Measurements from ENCODE around the gene ARHGAP15.

Gene ARHGAP15

DNA sequence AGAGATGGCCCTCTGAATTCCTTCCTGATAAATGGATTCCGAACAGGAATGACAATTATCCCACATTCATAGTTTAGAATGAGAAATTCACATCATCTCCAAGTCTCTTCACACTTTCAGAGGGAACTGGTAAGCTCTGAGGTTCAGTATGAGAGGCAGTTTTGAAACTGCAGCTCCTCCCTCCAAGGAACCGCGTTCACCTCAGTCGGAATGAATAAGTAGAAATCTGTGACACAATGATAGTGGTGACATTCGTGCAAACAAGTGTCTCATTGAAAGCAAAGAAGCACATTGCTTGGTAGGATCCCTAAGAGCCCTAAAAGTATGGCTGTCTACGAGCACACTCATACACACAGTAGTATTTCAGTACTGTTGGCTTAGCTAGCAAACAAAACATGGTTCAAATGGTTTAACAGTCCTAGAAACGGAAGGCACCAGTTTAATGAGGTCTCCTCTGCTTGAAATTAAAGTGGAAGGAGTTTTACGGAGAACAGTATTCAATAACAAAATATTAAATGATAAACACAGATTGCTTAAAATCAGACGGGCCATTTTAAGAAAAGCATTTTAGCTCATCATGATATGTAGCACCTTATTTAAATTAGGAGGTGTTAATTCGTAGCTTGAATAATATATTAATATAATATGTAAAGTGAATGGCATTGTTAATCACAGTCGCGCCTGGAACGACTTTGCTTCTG is 225.0 kb downstream of the ARHGAP15 start:
- DNase-seq = no peak

DNA sequence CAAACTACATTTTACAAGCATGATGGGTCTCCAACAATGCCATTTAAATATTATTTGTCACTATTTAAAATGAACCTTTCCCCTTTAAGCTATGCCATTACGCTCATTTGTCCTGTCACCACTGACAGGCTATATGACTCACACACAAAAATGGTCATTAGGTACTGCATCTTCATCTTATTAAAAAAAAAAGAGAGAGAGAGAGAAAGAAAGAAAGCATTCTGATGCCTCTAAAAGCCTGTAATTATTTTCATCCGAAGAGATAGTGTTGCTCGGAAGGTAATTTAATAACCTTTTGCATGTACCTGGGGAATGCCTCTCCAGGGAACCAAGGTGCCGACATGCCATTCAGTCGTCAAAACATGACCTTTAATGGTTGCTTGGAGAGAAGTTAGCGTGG is 226.7 kb downstream of the ARHGAP15 start:
- DNase-seq = no peak

- no peak for DNase-seq
Measured at GRCh38 chr2:143356336-143356735, 227.1 kb downstream of the ARHGAP15 start.

GRCh38 chr2:143356736-143357446 is 227.7 kb downstream of the ARHGAP15 start:
- DNase-seq = no peak

- DNase-seq = no peak
Measured at GRCh38 chr2:143357966-143358365, 228.7 kb downstream of the ARHGAP15 start.

GRCh38 chr2:143361346-143361745 is 232.1 kb downstream of the ARHGAP15 start:
- no peak for DNase-seq

DNA sequence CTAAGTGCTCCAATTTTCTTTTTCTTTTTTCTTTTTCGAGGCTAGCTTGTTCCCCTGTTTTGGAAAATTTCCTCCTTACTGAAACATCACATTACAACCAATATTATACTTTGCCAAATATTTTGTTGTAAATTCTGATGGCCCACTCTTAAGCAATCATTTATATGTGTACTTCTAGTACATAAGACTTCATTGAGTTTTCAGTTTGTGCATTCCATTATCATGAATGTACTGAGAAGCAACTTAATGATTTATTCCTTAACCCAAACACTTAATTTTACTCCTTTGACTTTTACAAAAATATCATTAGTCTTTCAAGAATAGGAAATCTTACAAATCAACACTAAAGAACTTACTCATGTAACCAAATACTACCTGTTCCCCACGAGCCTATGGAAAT is 242.4 kb downstream of the ARHGAP15 start:
- DNase-seq = no peak

GRCh38 chr2:143375384-143375880 is 246.2 kb downstream of the ARHGAP15 start:
- DNase-seq = no peak

GRCh38 chr2:143378996-143379395 is 249.8 kb downstream of the ARHGAP15 start:
- DNase-seq = no peak

DNA sequence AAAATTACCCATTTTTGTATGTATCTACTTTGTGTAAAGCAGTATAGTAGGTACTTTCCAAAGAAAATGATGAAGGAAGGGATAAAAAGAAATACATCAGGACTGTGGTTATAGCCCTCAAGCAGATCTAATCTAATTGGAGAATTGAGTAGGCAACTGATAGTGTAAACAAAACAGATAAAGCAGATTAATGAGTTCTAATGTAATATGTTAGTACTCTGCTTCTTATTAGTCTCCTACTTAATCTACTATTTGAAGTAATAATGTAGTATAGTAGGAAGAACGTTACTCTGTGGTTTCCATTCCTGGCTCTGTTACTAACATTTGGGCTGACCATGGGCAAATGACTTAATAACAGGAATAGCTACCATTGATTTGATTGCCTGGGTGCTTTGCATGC is 250.7 kb downstream of the ARHGAP15 start:
- DNase-seq = no peak

DNA sequence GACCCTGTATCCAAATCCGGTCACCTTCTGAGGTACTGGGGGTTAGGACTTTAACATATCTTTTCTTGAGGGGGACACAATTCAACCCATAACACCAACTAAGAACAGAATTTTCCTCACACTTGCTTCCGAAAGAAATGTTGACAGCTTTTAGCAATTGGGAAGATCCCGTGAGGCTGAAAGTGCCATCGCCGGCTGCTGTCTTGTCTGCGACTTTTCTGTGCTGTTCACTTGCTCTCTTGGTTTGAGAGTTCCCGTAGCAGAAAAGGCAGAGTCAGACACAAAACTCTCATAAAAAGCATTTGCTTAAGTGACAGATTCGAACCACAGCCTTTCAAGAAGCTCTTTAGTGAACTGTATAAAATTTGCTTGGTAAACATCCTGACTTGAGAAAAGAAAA is 253.4 kb downstream of the ARHGAP15 start:
- no peak for DNase-seq

DNA sequence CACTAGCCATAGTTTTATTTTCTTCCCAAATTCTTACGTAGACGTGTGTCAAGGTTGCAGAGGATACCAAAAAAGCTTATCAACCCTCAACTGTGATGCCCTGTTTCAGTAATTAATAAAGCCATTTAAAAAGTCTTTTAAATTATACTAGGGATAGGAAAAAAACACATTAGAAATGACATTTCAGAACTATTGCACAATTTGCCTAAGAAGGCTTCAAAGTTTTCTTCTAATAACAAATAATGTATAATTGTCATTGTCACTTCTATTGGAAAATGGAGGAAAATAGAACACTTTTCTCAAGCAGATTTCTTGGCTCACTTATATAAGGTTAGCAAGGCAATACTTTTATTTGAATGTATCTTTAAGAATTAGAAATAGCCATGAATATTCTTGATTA is 253.8 kb downstream of the ARHGAP15 start:
- DNase-seq = no peak

DNA sequence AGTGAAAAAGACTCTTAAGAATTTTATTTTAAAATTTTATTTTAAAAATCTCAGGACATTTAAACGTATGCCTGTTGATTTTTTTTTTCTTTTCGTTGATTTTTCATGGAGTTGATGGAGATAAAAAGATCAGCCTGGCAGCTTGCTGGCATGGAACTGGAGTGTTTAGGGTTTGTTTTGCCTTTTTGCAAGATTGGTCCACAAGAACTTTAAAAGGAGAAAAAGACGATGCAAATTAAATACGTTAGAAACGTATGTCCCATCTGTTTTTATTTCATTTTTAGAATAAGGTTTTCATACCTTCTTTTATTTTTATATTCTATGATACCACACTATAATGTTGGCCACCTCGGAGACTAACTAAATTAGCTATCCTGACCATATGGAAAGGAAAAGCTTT is 254.9 kb downstream of the ARHGAP15 start:
- no peak for DNase-seq

- no peak for DNase-seq
Measured at GRCh38 chr2:143390171-143390570, 261.0 kb downstream of the ARHGAP15 start.

- no peak for DNase-seq
Measured at GRCh38 chr2:143392358-143392757, 263.1 kb downstream of the ARHGAP15 start.

DNA sequence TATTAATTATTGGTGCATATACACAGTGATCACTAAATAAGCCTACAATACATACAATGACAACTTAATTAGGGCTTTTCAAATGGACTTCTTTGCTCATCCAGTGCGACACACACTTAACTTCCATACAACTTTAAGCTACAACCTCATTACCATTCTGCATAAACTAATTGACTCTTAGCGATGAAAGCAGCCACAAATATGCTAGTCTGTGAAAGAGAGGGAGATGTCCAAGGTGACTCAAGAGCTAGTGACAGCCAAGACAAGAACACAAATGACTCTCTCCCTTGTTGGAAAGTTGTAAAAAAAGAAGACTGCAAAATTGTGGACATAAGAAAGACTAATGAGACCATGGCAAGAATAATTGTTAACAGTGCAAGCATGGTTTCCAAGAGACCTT is 264.8 kb downstream of the ARHGAP15 start:
- DNase-seq = no peak

DNA sequence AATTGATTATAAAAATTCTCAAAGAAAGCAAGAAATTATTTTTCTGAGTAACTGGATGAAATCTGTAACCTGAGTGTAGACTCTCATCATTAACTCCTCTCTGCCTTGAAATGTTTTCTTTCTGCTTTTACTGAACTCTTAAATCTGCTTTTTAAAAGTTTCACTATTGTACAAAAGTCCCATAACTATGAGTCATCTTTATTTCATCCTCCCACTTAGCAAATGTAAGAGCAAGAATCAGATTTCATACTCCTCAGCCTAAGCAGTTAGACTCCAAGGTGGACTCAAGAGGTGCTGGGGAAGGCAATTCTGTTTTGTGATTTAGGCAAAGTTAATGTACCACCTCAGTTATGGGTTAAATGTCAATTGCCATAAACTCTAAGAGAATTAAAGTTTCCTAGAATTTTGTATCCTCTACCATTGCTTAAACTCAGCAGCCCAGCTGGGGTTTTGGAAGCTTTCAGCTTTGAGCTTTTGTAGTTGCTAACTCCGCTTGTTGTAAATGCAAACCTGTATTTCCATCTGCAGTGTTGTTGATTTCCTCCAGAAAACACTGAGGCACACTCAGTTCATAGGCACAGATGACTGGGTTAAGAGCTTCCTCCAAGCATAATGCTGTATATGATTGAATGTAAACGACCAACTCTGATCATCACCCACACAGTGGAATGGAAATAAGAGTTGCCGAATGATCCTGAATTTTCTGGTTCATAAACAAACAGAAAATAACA is 268.8 kb downstream of the ARHGAP15 start:
- no peak for DNase-seq

GRCh38 chr2:143398781-143399180 is 269.6 kb downstream of the ARHGAP15 start:
- no peak for DNase-seq

- no peak for DNase-seq
Measured at GRCh38 chr2:143399631-143400069, 270.4 kb downstream of the ARHGAP15 start.

- no peak for DNase-seq
Measured at GRCh38 chr2:143401861-143402260, 272.6 kb downstream of the ARHGAP15 start.

DNA sequence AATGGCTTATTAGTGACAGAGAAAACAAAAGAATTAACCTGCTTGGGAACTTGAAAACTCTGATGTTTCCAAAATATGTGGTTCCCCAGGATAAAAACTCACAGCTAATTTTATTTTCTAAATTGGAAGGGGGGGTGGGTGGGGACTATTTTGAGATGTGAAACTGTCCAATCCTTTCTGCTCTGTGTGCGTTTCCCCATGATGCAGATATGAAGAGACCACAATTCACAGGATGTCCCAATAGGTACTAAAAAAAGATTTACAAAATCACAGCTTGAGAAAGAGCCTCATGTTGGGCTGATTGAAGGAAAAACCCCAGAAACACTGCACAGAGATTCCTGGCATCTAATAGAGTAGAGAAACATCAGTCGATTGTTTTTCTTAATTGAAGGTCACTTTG is 273.2 kb downstream of the ARHGAP15 start:
- no peak for DNase-seq

GRCh38 chr2:143410082-143410897 is 281.1 kb downstream of the ARHGAP15 start:
- no peak for DNase-seq

DNA sequence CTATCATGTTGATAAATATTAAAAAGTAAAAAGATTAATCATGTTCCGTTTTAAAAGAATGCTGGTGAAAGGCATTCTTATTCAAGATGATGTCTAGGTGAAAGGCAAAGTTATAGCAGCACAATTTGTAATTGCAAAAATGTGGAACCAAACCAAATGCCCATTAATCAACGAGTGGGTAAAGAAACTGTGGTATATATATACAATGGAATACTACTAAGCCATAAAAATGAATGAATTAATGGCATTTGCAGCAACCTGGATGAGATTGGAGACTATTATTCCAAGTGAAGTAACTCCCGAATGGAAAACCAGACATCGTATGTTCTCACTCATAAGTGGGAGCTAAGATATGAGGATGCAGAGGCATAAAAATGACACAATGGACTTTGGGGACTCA is 286.4 kb downstream of the ARHGAP15 start:
- DNase-seq = no peak

Data from right forelimb (tissue), 1 donor.